HG03108 (cell line): ENCODE measurements around the gene C1QBP.
"Not testable (repeated sequence)": the region's sequence is repeated elsewhere in the genome, so short reads cannot be mapped to it uniquely, and the experiment has no call there.

Source experiments
- ATAC-seq: cut with Tn5 transposase; IDR thresholded peaks from one replicate; pipeline ENCODE4 v1.9.1; 2021; ENCODE audit warnings: moderate library complexity; ENCODE audit not compliant: unreplicated experiment

The C1QBP gene, protein sequence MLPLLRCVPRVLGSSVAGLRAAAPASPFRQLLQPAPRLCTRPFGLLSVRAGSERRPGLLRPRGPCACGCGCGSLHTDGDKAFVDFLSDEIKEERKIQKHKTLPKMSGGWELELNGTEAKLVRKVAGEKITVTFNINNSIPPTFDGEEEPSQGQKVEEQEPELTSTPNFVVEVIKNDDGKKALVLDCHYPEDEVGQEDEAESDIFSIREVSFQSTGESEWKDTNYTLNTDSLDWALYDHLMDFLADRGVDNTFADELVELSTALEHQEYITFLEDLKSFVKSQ

DNA sequence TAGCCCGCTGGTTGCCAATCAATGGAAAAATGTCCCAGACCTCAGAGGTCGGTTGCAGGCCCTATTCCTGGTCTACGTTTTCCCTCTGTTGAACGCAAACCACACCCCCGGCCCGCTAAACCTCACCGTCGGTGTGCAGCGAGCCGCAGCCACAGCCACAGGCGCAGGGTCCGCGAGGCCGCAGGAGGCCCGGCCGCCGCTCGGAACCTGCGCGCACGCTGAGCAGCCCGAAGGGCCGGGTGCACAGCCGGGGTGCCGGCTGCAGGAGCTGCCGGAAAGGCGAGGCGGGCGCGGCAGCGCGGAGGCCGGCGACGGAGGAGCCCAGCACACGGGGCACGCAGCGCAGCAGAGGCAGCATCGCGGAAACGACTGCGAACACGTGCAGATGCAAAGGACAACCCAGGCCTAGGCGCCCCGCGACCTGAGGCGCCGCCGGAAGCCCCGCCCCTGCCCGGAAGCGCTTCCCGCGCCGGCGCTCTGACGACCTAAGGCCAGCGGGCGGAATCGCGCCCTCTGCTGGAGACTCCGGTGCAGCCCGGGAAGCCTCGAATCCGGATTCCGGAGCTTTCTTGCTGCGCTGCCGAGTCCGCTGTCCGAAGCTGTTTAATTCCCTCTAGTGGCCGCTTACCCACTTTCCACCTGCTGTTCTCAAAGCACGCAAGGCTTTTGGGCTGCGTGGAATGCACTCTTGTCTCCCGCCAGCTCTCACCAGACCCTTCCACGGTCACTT lies at the start of gene C1QBP:
TSS of gene C1QBP (minus strand) at position 440 of the 730 bp plus-strand sequence. CDS start at position 358, 82 bp downstream.
- ATAC-seq, result peak; percentile 80

DNA sequence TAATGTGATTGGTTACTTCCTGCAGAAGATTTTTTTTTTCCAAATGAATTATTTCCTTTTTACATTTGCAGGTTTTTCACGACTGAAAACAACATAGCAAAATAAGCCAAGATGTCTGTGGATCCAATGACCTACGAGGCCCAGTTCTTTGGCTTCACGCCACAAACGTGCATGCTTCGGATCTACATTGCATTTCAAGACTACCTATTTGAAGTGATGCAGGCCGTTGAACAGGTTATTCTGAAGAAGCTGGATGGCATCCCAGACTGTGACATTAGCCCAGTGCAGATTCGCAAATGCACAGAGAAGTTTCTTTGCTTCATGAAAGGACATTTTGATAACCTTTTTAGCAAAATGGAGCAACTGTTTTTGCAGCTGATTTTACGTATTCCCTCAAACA lies 49.8 kb upstream of the C1QBP start:
- ATAC-seq, result no peak

DNA sequence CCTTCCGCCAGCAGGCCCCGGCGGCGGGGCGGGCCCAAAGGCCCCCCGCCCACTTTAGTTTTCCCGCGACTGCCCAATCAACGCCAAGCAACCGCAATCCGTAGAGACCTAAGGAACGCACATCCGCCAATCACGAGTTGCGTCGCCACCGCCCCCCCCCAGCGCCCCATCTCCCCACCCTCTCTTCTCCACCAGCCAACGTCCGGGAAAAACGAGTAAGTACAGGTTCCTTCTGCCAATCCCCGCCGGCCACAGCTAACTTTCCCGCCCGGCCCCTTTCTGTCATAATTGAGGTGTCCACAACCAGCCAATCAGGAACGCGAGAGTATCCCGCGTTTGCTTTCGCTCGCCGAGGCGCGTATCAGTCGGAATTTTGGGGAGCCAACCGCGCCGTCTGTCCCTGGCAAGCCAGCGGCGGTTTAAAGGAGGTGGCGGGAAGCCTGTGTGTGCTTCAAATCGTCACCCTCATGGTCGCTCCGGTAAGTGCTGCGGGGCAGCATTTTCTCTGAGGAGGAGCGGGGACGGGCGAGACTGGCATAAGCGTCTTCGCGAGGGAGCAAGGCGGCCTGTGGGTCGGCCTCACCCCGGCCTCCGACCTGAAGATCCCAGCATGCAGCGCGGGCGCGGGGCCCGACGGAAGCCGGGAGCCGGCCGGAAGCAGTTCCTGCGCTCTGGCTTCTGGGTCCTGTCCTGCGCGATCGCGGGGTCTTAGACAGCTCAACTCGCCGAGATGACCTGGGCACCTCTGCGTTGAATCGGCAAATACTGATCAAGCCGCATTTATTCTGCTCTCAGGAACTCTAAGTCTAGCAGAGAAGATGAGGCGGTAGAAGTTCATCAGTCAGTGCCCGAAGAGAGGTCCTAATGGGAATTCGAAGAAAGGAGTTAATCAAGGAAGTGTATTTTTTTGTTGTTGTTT lies 47.5 kb upstream of the C1QBP start, which contains the start of gene MIS12:
TSS of gene MIS12 (plus strand) at position 361 of the 919 bp plus-strand sequence. CDS start 2,297 bp downstream, outside the sequence.
- ATAC-seq, result peak; percentile 82

DNA sequence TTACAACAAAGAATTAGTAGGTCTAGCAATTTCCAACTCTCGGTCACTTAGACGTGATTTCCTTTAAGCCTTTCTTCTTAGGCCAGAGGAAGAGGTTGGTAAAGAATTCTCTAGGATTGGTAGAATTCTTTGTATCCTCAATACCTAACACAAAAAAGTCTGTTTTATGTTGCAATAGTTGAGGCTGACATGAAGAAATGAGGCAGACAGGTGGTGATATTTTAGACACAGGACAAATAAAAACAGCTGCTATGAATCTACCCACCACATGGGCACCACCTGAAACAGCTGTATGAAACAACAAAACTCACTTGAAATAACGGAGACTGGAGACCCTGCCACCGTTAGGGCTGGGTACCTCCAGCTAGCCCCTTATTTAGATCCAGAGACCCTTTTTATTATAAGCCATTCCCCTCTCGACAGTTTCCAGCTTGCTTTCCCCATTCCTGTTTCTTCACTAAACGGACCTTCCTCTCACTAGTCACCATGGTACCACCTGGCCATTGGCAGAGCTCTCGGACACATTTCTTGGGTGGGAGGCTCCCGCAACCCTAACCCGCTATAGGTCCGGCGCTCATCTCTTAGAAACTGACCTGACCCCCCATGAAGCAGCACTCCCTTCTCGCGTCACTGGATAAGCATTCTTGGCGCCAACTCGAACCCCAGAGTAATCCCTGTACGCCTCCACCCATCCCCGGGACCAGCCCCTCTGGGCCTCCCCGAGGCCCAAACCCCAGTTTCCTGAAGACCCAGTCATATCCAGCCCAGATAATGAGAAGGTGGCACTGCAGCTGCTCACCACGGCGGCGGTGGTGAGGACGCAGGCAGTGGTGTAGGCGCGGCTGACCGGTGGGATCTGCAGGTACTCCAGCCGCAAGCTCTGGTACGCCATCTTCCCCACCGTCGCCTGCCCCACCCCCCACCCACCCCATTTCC lies 46.6 kb upstream of the C1QBP start, which contains the start of gene DERL2:
TSS of gene DERL2 (minus strand) at position 909 of the 936 bp plus-strand sequence. CDS start at position 892, 17 bp downstream.
- peak; percentile 11 for ATAC-seq

DNA sequence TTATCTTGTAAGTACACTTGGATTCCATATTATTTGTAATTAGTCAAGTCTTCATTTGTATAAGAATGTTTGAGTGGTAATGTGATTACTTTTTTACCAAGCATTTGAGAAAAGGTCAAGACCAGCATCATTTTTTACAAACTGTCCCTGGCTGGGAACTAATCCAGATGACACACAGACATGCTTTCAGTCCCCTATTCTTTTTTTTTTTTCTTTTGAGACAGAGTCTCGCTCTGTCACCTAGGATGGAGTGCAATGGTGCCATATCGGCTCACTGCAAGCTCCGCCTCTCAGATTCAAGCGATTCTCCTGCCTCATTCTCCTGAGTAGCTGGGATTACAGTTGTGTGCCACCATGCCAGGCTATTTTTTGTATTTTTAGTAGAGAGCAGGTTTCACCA lies 42.5 kb upstream of the C1QBP start:
- no peak for ATAC-seq

DNA sequence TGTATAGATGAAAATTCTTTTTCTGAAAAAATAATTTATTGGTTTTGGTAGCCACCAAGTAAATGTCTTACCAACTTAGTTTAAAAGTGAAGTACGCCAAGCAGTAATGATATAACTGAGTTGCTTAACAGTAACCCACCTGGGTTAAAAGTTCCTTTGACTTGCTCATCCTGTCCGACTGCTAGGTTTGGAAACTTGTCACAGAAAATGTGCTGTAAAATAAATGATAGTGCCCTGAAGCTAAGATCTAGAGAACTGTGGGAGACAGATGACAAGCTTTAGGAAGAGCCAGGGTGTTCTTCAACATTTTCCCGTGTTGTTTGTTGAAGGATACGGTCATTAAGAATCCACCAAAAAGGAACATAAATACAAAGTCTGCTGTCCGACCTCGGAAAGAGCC lies 42.0 kb upstream of the C1QBP start:
- ATAC-seq, result no peak

DNA sequence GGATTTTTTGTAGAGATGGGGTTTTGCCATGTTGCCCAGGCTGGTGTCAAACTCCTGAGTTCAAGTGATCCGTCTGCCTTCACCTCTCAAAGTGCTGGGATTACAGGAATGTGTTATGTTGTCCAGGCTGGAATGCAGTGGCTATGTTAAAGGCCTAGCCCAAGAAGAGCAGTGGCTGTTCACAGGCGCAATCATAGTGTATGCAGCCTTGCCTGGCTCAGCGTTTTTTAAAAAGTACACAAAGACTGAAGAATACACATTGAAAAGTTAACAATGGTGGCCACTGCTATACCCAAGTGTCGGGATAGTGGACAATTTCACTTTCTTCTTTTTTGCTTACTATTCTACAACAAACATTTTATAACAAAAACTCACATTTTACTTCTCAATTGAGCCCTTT lies 40.0 kb upstream of the C1QBP start:
- no peak for ATAC-seq

DNA sequence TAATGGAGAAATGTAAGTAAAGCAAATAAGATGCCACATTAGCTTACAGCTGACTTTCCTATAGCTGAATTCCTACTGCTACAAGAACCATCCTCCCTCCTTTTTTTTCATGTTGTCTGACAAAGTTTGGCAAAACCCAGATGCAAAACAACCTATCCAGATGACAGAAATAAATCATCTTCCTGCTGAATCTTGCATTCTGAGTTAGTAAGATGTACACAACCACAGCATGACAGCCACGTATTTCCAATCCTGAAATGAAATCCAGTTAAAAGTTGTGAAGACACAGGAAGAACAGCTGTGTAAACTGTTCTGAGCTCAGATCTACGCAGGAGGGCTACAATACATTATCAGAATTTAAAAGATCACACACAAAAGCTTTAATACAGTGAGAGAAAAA lies 35.0 kb upstream of the C1QBP start:
- ATAC-seq, result no peak

DNA sequence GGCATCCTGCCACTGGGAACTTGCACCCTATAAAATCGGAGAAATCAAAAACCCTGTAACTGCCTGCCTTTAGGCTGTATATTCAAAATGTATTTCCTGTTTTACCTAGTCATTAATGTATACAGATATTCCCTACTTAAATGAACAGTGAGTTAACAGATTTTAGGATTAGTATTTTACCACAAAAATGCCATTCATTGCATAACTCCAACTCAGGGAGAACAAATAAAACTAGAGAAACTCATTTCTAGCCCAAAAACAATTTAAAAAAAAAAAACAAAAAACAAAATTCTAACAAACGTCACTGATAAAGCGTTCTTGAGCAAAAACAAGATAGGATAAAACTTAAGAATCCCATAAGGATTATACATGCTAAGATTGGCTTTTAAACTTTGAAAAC lies 33.6 kb upstream of the C1QBP start:
- no peak for ATAC-seq

DNA sequence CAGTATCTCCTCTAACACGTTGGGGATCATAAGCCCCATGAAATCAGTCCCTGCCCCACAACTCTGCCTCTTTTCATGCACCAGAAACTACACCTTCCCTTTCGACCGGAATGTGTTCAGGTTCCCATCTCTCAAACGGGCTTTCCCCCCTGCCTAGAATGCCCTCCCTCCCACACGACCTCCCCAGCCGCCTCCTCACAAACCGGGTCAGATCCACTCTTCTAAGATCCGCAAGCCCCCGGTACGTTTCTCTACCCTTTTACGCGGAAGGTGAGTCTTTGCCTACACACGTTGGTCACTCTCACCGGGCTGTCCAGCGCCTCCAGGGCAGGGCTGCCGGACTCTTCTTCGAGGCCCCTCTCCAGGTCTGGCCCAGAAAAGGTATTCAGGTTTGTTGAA lies 29.1 kb upstream of the C1QBP start:
- no peak for ATAC-seq

DNA sequence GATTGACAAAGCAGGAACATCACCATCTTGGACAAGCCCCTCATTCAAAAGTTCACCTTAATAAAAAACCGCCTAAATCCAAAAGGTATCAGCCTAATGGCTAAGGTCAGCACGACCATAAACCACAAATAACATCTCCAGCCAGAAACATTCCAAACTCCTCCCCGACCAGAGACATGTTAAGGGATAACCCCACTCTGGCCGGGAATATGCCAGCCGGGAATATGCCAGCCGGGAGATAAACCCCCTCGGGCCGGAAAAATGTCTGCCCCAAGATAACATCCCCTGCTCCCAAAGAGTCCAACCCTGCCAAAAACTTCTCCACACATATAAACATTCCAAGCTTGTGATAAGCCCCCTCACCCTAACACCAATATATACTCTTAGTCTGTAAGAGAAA lies 28.5 kb upstream of the C1QBP start:
- ATAC-seq, result no peak

DNA sequence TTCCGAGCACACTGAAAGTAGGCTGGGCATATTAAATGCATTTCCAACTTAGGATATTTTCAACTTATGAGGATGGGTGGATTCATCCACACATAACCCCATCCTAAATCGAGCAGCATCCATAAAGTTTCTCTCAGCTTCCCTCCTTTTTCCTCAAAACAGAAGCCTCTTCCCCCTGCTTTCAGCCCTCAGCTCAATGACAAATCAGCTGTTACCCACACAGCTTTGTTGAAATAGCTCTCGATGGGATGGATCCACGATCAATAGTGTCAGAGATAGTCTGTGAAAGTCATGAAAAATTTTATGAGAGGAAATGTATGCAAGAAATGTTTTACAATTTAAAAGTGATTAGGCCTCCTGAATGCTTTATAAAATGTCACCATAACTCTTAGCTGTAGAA lies 27.3 kb upstream of the C1QBP start:
- no peak for ATAC-seq

DNA sequence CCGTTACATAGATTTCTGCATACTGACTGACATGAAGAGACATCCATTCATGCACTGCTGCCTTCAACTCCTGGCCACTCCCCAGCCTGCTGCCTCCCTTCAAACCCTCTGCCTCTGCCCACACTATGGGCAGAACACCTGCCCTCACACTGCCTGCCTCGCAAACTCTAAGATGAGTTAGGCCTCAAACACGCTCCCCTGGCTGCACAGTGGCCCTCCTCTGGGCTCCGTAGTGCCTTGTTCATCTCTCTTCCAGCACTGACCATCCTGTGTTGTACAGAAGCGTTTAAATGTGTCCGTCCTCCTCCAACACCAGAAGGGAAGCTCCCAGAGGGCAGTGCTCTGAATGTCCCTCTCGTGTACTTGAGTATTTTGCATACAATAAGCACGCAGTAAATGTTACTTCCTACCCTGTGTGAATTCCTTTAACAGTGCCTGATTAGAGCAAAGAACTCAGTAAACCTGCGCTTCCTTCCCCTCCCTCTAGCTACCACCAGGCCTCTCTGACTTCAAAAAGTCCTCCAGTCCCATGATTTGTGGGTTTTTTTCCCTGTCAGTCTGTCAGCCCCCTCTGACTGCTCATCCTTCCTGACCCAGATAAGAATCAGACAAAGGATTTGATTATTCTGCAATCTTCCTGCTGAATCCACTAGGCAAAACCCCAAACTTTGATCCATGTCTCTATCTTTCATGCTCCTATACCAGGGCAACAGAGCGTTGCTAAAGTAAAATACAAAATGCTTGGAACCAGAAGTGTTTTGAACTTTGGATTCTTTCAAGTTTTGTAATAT lies 26.0 kb upstream of the C1QBP start:
- no peak for ATAC-seq

DNA sequence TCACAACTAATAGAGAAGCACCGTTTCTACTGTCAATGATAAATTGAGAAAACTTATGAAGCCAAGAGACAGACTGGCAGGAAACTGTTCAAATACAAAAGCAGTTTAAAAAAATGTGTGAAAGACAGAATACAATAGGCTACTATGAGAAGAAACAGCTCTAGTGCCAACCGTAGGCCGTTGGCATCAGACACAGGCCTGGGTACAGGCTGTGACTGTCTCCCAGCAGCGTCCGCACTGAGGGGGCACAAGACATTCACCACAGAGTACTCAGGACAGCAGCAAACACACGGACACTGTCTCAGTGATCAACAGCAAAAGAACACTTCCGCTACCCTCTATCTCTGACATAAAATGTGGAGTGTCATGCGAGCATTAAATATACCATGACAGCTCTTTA lies 7.8 kb upstream of the C1QBP start:
- no peak for ATAC-seq

DNA sequence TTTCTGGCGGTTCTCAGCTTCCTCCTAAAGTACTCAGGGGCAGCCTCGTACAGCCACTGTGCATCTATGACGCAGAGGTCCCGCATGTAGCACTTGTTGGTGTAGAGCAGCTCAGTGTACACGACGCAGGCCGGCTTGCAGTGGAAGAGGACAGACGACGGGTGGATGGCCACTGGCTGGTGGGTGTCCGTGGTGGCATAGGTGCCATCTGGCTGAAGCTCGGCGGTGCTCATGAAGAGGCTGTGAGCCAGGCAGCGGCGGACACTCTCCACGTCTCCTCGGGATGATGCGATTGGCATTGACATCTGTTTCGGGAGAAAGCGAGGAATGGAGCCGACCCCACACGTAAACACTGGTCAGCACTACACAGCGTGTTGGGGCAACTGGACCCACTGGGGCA lies 5.3 kb upstream of the C1QBP start:
- ATAC-seq, result no peak

DNA sequence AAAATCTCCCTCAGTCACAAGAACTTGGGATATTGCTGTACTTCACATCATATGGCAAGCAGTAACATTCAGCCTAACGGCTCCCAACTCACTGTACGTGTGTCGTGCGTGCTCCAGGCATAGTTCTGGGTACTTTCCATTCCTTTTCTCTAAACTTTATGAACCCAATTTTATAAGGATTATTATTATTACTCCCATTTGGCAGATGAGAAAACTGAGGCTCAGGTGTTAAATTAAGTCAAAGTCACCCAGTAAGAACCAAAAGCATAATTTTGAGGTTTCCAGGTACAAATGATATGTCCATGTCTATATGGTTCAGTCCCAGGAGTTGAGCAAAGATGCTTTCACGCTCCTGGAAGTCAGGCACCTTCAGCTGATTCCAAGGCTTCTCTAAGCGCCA lies 4.8 kb upstream of the C1QBP start:
- no peak for ATAC-seq

DNA sequence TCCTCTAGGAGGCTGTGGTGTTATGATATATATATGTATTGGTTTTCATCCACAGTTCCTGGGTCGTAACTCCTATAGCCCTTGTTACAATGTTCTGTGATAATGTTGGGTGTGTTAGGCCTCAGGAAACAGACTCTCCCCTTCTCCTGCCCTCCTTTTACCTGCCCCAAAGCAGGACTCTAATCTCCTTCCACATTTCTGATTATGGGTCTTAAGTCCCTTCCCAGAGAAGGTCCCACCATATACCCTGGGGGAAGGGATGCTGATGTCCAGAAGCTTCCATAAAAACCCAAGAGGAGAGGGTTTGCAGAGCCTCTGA lies 450 bp upstream of the C1QBP start:
- ATAC-seq, result no peak

DNA sequence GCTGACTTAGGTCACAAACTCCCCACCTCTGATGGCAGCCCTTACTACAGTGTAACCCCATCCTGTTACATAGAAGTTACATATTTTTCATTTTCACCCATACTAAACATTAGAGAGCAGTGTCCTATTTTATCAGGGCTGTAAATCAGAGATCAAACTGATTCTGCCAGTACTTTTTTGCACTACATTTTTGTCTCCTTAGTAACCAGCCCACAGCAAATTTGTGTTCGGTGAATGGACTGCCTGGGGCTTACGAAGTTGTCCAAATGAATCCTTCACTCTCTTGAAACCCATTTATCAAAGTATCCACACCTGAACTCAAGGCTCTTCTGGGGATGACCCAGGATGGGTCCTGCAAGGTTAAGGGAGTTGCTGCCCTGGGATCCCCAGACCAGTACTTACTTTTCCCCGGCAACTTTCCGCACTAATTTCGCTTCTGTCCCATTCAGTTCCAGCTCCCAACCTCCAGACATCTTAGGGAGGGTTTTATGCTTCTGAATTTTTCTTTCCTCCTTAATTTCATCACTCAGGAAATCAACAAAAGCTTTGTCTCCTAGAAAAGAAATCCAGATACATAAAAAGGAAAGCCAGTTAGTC lies 1.1 kb downstream of the C1QBP start:
- ATAC-seq, result no peak

DNA sequence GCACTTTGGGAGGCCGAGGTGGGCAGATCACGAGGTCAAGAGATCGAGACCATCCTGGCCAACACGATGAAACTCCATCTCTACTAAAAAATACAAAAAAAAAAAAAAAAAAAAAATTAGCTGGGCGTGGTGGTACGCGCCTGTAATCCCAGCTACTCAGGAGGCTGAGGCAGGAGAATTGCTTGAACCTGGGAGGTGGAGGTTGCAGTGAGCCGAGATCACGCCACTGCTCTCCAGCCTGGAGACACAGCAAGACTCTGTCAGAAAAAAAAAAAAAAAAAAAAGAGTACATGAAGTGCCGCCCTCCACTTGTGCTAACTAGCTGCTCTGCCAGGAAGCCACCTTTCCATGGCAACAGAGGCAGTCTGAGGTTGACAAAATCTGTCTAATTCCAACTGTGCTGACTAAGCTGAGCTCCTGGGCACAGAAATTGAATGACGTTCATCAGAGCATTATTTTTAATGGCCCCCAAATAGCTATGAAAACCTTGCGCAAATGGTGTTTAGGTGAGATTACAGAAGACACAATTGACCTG lies 3.1 kb downstream of the C1QBP start:
- ATAC-seq, result not testable (repeated sequence)
